ENCODE results near the gene UBAC2.

The UBAC2 gene

GRCh38 chr13:99376924-99377323, 176.3 kb downstream of the UBAC2 start:
- TF ChIP-seq TCF4 (CRISPR knock-in tag; IDR thresholded peaks at IDR 0.05; ENCODE audit: borderline replicate concordance): no peak
- TF ChIP-seq ARNTL (CRISPR knock-in tag; IDR thresholded peaks at IDR 0.05; ENCODE audit: borderline replicate concordance, low read depth): no peak
- no peak for TF ChIP-seq CSDC2 (CRISPR knock-in tag; IDR thresholded peaks at IDR 0.05)
- no peak for TF ChIP-seq ISL1 (CRISPR knock-in tag; IDR thresholded peaks at IDR 0.05)
- TF ChIP-seq ZFP3 (CRISPR knock-in tag; IDR thresholded peaks at IDR 0.05): no peak
- TF ChIP-seq CSRNP3 (CRISPR knock-in tag; IDR thresholded peaks at IDR 0.05): no peak
- TF ChIP-seq CREB5 (CRISPR knock-in tag; IDR thresholded peaks at IDR 0.05; ENCODE audit: low read depth): no peak
- no peak for TF ChIP-seq ESRRG (CRISPR knock-in tag; IDR thresholded peaks at IDR 0.05)

GRCh38 chr13:99377641-99378040, 177.0 kb downstream of the UBAC2 start:
- no peak for TF ChIP-seq ZNF565 (CRISPR knock-in tag; conservative IDR thresholded peaks at IDR 0.05; ENCODE audit: low read depth)
- no peak for TF ChIP-seq TOX (CRISPR knock-in tag; IDR thresholded peaks at IDR 0.05; ENCODE audit: borderline replicate concordance)
- TF ChIP-seq CREB5 (CRISPR knock-in tag; IDR thresholded peaks at IDR 0.05; ENCODE audit: low read depth): no peak
- no peak for TF ChIP-seq TCF4 (CRISPR knock-in tag; IDR thresholded peaks at IDR 0.05; ENCODE audit: borderline replicate concordance)
- no peak for TF ChIP-seq ZC3H10 (CRISPR knock-in tag; IDR thresholded peaks at IDR 0.05)
- TF ChIP-seq ZFP30 (CRISPR knock-in tag; IDR thresholded peaks at IDR 0.05): no peak
- TF ChIP-seq ESRRG (CRISPR knock-in tag; IDR thresholded peaks at IDR 0.05): no peak
- TF ChIP-seq SNAI2 (CRISPR knock-in tag; IDR thresholded peaks at IDR 0.05): no peak
- TF ChIP-seq PPARA (CRISPR knock-in tag; IDR thresholded peaks at IDR 0.05; ENCODE audit: borderline replicate concordance): no peak
- no peak for TF ChIP-seq CSDC2 (CRISPR knock-in tag; IDR thresholded peaks at IDR 0.05)
- no peak for TF ChIP-seq OSR1 (CRISPR knock-in tag; IDR thresholded peaks at IDR 0.05)
- no peak for TF ChIP-seq GLIS3 (CRISPR knock-in tag; IDR thresholded peaks at IDR 0.05)
- TF ChIP-seq BACH2 (CRISPR knock-in tag; IDR thresholded peaks at IDR 0.05; ENCODE audit: borderline replicate concordance): no peak
- no peak for TF ChIP-seq PATZ1 (CRISPR knock-in tag; IDR thresholded peaks at IDR 0.05; ENCODE audit: borderline replicate concordance)
- TF ChIP-seq ARNTL (CRISPR knock-in tag; IDR thresholded peaks at IDR 0.05; ENCODE audit: borderline replicate concordance, low read depth): no peak
- no peak for ATAC-seq

More at GRCh38 chr13:99376924-99377323, 176.3 kb downstream of the UBAC2 start:
- no peak for ATAC-seq

- TF ChIP-seq CSDC2 (CRISPR knock-in tag; IDR thresholded peaks at IDR 0.05) (no peak), PATZ1 (CRISPR knock-in tag; IDR thresholded peaks at IDR 0.05; ENCODE audit: borderline replicate concordance) (no peak), ZFP30 (CRISPR knock-in tag; IDR thresholded peaks at IDR 0.05) (no peak), OSR1 (CRISPR knock-in tag; IDR thresholded peaks at IDR 0.05) (no peak), BACH2 (CRISPR knock-in tag; IDR thresholded peaks at IDR 0.05; ENCODE audit: borderline replicate concordance) (no peak), GLIS3 (CRISPR knock-in tag; IDR thresholded peaks at IDR 0.05) (no peak), RARB (CRISPR knock-in tag; IDR thresholded peaks at IDR 0.05) (no peak), ZNF70 (CRISPR knock-in tag; IDR thresholded peaks at IDR 0.05) (no peak), ZC3H10 (CRISPR knock-in tag; IDR thresholded peaks at IDR 0.05) (no peak), TCF4 (CRISPR knock-in tag; IDR thresholded peaks at IDR 0.05; ENCODE audit: borderline replicate concordance) (no peak), CSRNP3 (CRISPR knock-in tag; IDR thresholded peaks at IDR 0.05) (no peak), ESRRG (CRISPR knock-in tag; IDR thresholded peaks at IDR 0.05) (no peak), TSHZ2 (CRISPR knock-in tag; IDR thresholded peaks at IDR 0.05) (no peak)
- ATAC-seq: no peak
Measured at GRCh38 chr13:99378985-99379733, 178.5 kb downstream of the UBAC2 start.
